Measurements from ENCODE around the gene LMTK3. TPM values are rescaled to one million over a fixed set of nuclear protein-coding genes. Genes with fewer than 3 reads are reported as not detected.
A peak's percentile ranks its signal among the peaks of the same experiment; 100 is the strongest.

Gene LMTK3
- 0.66 TPM for polyA plus RNA-seq (2013, experiment 1 of 2)
- 0.55 TPM for polyA plus RNA-seq (2013, experiment 2 of 2)

DNA sequence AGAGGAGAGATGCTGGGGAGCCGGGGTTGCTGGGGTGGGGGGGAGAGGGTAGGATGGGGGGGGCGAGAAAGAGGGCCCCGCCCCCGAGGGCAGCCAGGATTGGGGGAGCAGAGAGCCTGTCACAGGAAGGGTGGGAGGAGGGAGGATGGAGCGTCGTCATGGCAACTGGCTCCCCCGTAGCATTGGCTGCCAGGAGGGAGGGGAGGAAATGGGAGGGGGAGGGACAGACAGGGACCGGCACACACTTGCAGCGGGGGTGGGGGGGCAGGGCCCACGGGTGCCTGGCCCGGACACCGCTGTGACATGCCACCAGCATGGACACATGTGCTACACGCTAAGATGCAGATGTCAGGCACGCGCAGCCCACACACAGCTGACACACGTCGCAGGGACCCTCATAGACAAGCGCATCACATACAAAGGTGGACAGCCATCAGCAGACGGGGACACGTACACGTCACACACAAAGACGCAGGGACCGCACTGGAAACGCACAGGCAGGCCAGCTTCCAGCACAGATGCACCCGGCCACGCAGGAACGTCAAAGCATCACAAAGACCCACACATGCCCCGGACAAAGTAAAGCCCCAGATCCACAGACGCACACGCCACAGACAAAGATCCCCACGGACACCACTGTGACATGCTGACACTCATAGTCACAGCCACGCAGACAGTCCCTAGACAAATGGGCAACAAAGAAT lies at the start of gene LMTK3:
Gene LMTK3, minus strand, starts transcription at position 36 of the 704 bp plus-strand sequence. CDS start 259 bp downstream, outside the sequence.
- H3K4me2 ChIP-seq (ENCODE audit: low read length, poor library complexity, severe bottlenecking): peak within 1 kb of the TSS; percentile 24
- no peak within 1 kb of the TSS for H3K23ac ChIP-seq (ENCODE audit: low read length in 2 of 2)
- H3K79me1 ChIP-seq (replicated peaks; ENCODE audit: low read length, poor library complexity, severe bottlenecking): no peaks in the 10 kb centered on the region
- peak within 1 kb of the TSS in 1 of 2 experiments; percentile 15 for H3K4me3 ChIP-seq (ENCODE audit: insufficient read depth in 1 of 2, low read depth in 1 of 2, low read length in 2 of 2)
- no peak within 1 kb of the TSS for H2AK5ac ChIP-seq (ENCODE audit: low read length, severe bottlenecking)
- H3K4me1 ChIP-seq (ENCODE audit: control insufficient read depth, insufficient read depth, low read depth, low read length): peaks cover 9% of the 10 kb centered on the region
- peaks cover 43 to 49% of the 10 kb centered on the region in 2 experiments for H3K27me3 ChIP-seq (ENCODE audit: control insufficient read depth in 1 of 2, insufficient read depth in 1 of 2, low read length in 2 of 2)
- no peaks in the 10 kb centered on the region for H3K36me3 ChIP-seq (ENCODE audit: control insufficient read depth in 1 of 2, insufficient read depth in 2 of 2, low read depth in 1 of 2, low read length in 2 of 2)
- DNase-seq: peak; percentile 36
- H2BK120ac ChIP-seq (ENCODE audit: low read depth, low read length): no peak within 1 kb of the TSS
- H3K9ac ChIP-seq (ENCODE audit: low read length): no peak within 1 kb of the TSS
- peak within 1 kb of the TSS; percentile 57 for H4K8ac ChIP-seq (ENCODE audit: low read length)
- H2BK15ac ChIP-seq (ENCODE audit: low read depth, poor library complexity, severe bottlenecking): peak within 1 kb of the TSS; percentile 31
- no peak within 1 kb of the TSS for H3K18ac ChIP-seq (ENCODE audit: low read depth in 1 of 2, low read length in 2 of 2)
- H2BK12ac ChIP-seq (ENCODE audit: low read length in 2 of 2): no peak within 1 kb of the TSS
- H2BK5ac ChIP-seq (ENCODE audit: low read depth, low read length, poor library complexity, severe bottlenecking): no peak within 1 kb of the TSS
- H3K4ac ChIP-seq (ENCODE audit: low read depth in 1 of 2, low read length in 2 of 2): no peak within 1 kb of the TSS
- no peak within 1 kb of the TSS for H3K27ac ChIP-seq (ENCODE audit: low read length, poor library complexity, severe bottlenecking)
- H4K91ac ChIP-seq (ENCODE audit: low read length): no peak within 1 kb of the TSS
- no peak within 1 kb of the TSS for H2AFZ ChIP-seq (ENCODE audit: low read depth, low read length)
- H3K9me3 ChIP-seq (ENCODE audit: control insufficient read depth, low read length): no peaks in the 10 kb centered on the region
- no peak within 1 kb of the TSS for H3K14ac ChIP-seq (ENCODE audit: low read length in 2 of 2)
- 40% methylated on average over 22 of the region's 32 CpGs for WGBS

DNA sequence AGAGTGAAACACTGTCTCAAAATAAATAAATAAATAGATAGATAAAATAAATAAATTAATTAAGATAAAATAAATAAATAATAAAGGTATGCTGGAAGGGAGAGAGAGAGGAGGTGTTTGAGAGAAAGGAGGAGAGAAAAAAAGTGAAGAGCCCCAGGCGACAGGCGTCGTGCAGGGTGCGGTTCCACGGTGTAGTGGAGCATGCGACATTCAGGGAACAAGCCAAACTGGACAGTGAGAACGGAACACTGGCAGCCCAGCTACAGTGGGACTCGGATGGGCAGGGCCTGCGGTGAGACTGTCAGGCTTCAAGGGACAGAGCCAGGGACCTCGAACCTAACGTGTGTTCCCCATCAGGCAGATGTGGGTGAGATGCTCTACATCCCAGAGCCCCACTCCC lies 49.8 kb upstream of the LMTK3 start:
- H3K14ac ChIP-seq (ENCODE audit: low read length in 2 of 2): no peak overlapping the region
- WGBS: 94% methylated on average over 11 of the region's 11 CpGs
- DNase-seq: no peak

GRCh38 chr19:48560095-48560530 lies 48.5 kb upstream of the LMTK3 start:
- H3K4me2 ChIP-seq (ENCODE audit: low read length, poor library complexity, severe bottlenecking): no peak overlapping the region
- WGBS: 94% methylated on average over 5 of the region's 6 CpGs
- no peak overlapping the region for H3K18ac ChIP-seq (ENCODE audit: low read depth in 1 of 2, low read length in 2 of 2)
- H4K91ac ChIP-seq (ENCODE audit: low read length): no peak overlapping the region
- no peaks in the 10 kb centered on the region for H3K79me1 ChIP-seq (replicated peaks; ENCODE audit: low read length, poor library complexity, severe bottlenecking)
- H2BK15ac ChIP-seq (ENCODE audit: low read depth, poor library complexity, severe bottlenecking): no peak overlapping the region
- no peak overlapping the region for H2AFZ ChIP-seq (ENCODE audit: low read depth, low read length)
- no peaks in the 10 kb centered on the region for H3K36me3 ChIP-seq (ENCODE audit: control insufficient read depth in 1 of 2, insufficient read depth in 2 of 2, low read depth in 1 of 2, low read length in 2 of 2)
- H2BK12ac ChIP-seq (ENCODE audit: low read length in 2 of 2): no peak overlapping the region
- H2BK5ac ChIP-seq (ENCODE audit: low read depth, low read length, poor library complexity, severe bottlenecking): no peak overlapping the region
- H3K4ac ChIP-seq (ENCODE audit: low read depth in 1 of 2, low read length in 2 of 2): no peak overlapping the region
- no peak overlapping the region for H4K8ac ChIP-seq (ENCODE audit: low read length)
- H3K27me3 ChIP-seq (ENCODE audit: control insufficient read depth in 1 of 2, insufficient read depth in 1 of 2, low read length in 2 of 2): no peaks in the 10 kb centered on the region
- H3K4me1 ChIP-seq (ENCODE audit: control insufficient read depth, insufficient read depth, low read depth, low read length): peaks cover 13% of the 10 kb centered on the region
- no peak for DNase-seq
- H3K9me3 ChIP-seq (ENCODE audit: control insufficient read depth, low read length): no peaks in the 10 kb centered on the region
- H2BK120ac ChIP-seq (ENCODE audit: low read depth, low read length): no peak overlapping the region
- H3K4me3 ChIP-seq (ENCODE audit: insufficient read depth in 1 of 2, low read depth in 1 of 2, low read length in 2 of 2): no peak overlapping the region
- no peak overlapping the region for H3K27ac ChIP-seq (ENCODE audit: low read length, poor library complexity, severe bottlenecking)
- H2AK5ac ChIP-seq (ENCODE audit: low read length, severe bottlenecking): no peak overlapping the region
- no peak overlapping the region for H3K9ac ChIP-seq (ENCODE audit: low read length)
- H3K23ac ChIP-seq (ENCODE audit: low read length in 2 of 2): no peak overlapping the region
- H3K14ac ChIP-seq (ENCODE audit: low read length in 2 of 2): no peak overlapping the region

More for the DNA sequence above, 49.8 kb upstream of the LMTK3 start:
- H2BK120ac ChIP-seq (ENCODE audit: low read depth, low read length): no peak overlapping the region
- H3K4me3 ChIP-seq (ENCODE audit: insufficient read depth in 1 of 2, low read depth in 1 of 2, low read length in 2 of 2): no peak overlapping the region
- no peak overlapping the region for H4K8ac ChIP-seq (ENCODE audit: low read length)
- H3K9ac ChIP-seq (ENCODE audit: low read length): no peak overlapping the region
- no peaks in the 10 kb centered on the region for H3K27me3 ChIP-seq (ENCODE audit: control insufficient read depth in 1 of 2, insufficient read depth in 1 of 2, low read length in 2 of 2)
- H4K91ac ChIP-seq (ENCODE audit: low read length): peak overlapping the region; percentile 58
- H3K4ac ChIP-seq (ENCODE audit: low read depth in 1 of 2, low read length in 2 of 2): peak overlapping the region in 1 of 2 experiments; percentile 49
- no peak overlapping the region for H3K4me2 ChIP-seq (ENCODE audit: low read length, poor library complexity, severe bottlenecking)
- H2BK12ac ChIP-seq (ENCODE audit: low read length in 2 of 2): no peak overlapping the region
- H3K23ac ChIP-seq (ENCODE audit: low read length in 2 of 2): no peak overlapping the region
- no peak overlapping the region for H2AK5ac ChIP-seq (ENCODE audit: low read length, severe bottlenecking)
- peak overlapping the region; percentile 23 for H2BK15ac ChIP-seq (ENCODE audit: low read depth, poor library complexity, severe bottlenecking)
- H3K18ac ChIP-seq (ENCODE audit: low read depth in 1 of 2, low read length in 2 of 2): no peak overlapping the region
- no peak overlapping the region for H2BK5ac ChIP-seq (ENCODE audit: low read depth, low read length, poor library complexity, severe bottlenecking)
- no peaks in the 10 kb centered on the region for H3K36me3 ChIP-seq (ENCODE audit: control insufficient read depth in 1 of 2, insufficient read depth in 2 of 2, low read depth in 1 of 2, low read length in 2 of 2)
- H3K4me1 ChIP-seq (ENCODE audit: control insufficient read depth, insufficient read depth, low read depth, low read length): peaks cover 8% of the 10 kb centered on the region
- no peak overlapping the region for H2AFZ ChIP-seq (ENCODE audit: low read depth, low read length)
- no peak overlapping the region for H3K27ac ChIP-seq (ENCODE audit: low read length, poor library complexity, severe bottlenecking)
- H3K9me3 ChIP-seq (ENCODE audit: control insufficient read depth, low read length): no peaks in the 10 kb centered on the region
- H3K79me1 ChIP-seq (replicated peaks; ENCODE audit: low read length, poor library complexity, severe bottlenecking): no peaks in the 10 kb centered on the region

DNA sequence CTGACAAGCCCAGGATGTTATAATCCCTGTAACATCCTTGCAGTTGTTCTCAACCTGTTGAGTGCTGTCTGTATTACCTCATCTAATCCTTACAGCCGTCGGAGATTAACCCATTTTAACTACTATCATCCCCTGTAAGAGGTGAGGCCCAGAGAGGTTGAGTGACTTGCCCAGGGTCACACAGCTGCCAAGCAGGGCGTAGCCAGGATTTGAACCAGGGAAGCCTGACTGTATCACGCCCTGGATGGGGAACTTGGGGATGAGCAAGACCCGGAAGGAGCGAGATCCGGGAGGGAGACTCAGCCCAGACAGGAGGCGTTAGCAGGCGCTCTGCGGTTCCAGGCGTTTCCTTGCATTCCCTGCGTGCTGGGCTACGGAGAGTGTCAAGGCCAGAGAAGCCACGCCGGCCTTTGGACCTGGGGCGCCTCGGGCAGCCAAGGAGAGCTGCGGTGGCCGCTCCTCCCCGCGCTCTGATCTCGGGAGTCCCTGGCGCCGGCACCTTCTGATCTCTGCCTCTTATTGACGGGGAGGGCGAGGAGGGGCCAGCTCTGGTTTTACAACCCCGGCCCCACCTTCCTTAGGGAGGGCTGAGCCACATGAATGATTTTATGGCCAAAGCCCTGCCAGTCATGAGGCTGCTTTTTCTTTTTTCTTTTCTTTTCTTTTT lies 46.5 kb upstream of the LMTK3 start:
- Histone ChIP-seq H3K27ac (ENCODE audit: low read length, poor library complexity, severe bottlenecking) (no peak overlapping the region), H3K14ac (ENCODE audit: low read length in 2 of 2) (no peak overlapping the region), H3K36me3 (ENCODE audit: control insufficient read depth in 1 of 2, insufficient read depth in 2 of 2, low read depth in 1 of 2, low read length in 2 of 2) (no peaks in the 10 kb centered on the region), H2BK15ac (ENCODE audit: low read depth, poor library complexity, severe bottlenecking) (no peak overlapping the region), H3K9ac (ENCODE audit: low read length) (peak overlapping the region; percentile 78), H3K27me3 (ENCODE audit: control insufficient read depth in 1 of 2, insufficient read depth in 1 of 2, low read length in 2 of 2) (no peaks in the 10 kb centered on the region), H3K79me1 (replicated peaks; ENCODE audit: low read length, poor library complexity, severe bottlenecking) (no peaks in the 10 kb centered on the region), H3K4me2 (ENCODE audit: low read length, poor library complexity, severe bottlenecking) (peak overlapping the region; percentile 41), H4K91ac (ENCODE audit: low read length) (peak overlapping the region; percentile 2), H3K4ac (ENCODE audit: low read depth in 1 of 2, low read length in 2 of 2) (no peak overlapping the region), H3K23ac (ENCODE audit: low read length in 2 of 2) (no peak overlapping the region), H2AK5ac (ENCODE audit: low read length, severe bottlenecking) (no peak overlapping the region), H2BK12ac (ENCODE audit: low read length in 2 of 2) (peak overlapping the region in 1 of 2 experiments; percentile 7), H3K4me1 (ENCODE audit: control insufficient read depth, insufficient read depth, low read depth, low read length) (peaks cover 24% of the 10 kb centered on the region), H2BK5ac (ENCODE audit: low read depth, low read length, poor library complexity, severe bottlenecking) (no peak overlapping the region), H2BK120ac (ENCODE audit: low read depth, low read length) (no peak overlapping the region), H2AFZ (ENCODE audit: low read depth, low read length) (peak overlapping the region; percentile 77), H4K8ac (ENCODE audit: low read length) (no peak overlapping the region), H3K18ac (ENCODE audit: low read depth in 1 of 2, low read length in 2 of 2) (peak overlapping the region in 1 of 2 experiments; percentile 25), H3K9me3 (ENCODE audit: control insufficient read depth, low read length) (no peaks in the 10 kb centered on the region), H3K4me3 (ENCODE audit: insufficient read depth in 1 of 2, low read depth in 1 of 2, low read length in 2 of 2) (peak overlapping the region in 1 of 2 experiments; percentile 0)
- 37% methylated on average over 27 of the region's 27 CpGs for WGBS
- DNase-seq: peak; percentile 68

Data from mesenchymal stem cell (in vitro differentiated cells and primary cell).